ENCODE measurements around the gene SEM1. TPM values are rescaled to one million over a fixed set of nuclear protein-coding genes. Genes with fewer than 3 reads are reported as not detected.

The SEM1 gene
- total RNA-seq, 1 experiment from 2014 or later: 116 TPM

- no TSS peak for BruUV-seq (replicated peaks)
- H3K4me3 ChIP-seq (ENCODE audit: low read depth, low read length): no peak overlapping the region
- no peaks in the 10 kb centered on the region for H3K36me3 ChIP-seq (ENCODE audit: control insufficient read depth, insufficient read depth, low read length)
- DNase-seq: no peak
- ChIA-PET CTCF (no interaction called here), POLR2A (no interaction called here)
- no peaks in the 10 kb centered on the region for H3K27me3 ChIP-seq (replicated peaks; ENCODE audit: control insufficient read depth, insufficient read depth, low read length)
- H3K36me3 Mint-ChIP-seq (ENCODE audit: insufficient read depth, unreplicated experiment): no peaks in the 10 kb centered on the region
- no peak overlapping the region for H3K27ac Mint-ChIP-seq (ENCODE audit: unreplicated experiment)
- peaks cover 15% of the 10 kb centered on the region for H3K27me3 Mint-ChIP-seq (ENCODE audit: insufficient read depth, unreplicated experiment)
- no peaks in the 10 kb centered on the region for H3K4me1 ChIP-seq
- H3K4me3 Mint-ChIP-seq (ENCODE audit: unreplicated experiment): no peak overlapping the region
- intact Hi-C loops (cut with micrococcal nuclease; ENCODE audit: unreplicated experiment): no loop called here
- no peaks in the 10 kb centered on the region for H3K9me3 ChIP-seq
- TF ChIP-seq, protein P1, sequence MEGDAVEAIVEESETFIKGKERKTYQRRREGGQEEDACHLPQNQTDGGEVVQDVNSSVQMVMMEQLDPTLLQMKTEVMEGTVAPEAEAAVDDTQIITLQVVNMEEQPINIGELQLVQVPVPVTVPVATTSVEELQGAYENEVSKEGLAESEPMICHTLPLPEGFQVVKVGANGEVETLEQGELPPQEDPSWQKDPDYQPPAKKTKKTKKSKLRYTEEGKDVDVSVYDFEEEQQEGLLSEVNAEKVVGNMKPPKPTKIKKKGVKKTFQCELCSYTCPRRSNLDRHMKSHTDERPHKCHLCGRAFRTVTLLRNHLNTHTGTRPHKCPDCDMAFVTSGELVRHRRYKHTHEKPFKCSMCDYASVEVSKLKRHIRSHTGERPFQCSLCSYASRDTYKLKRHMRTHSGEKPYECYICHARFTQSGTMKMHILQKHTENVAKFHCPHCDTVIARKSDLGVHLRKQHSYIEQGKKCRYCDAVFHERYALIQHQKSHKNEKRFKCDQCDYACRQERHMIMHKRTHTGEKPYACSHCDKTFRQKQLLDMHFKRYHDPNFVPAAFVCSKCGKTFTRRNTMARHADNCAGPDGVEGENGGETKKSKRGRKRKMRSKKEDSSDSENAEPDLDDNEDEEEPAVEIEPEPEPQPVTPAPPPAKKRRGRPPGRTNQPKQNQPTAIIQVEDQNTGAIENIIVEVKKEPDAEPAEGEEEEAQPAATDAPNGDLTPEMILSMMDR (IDR thresholded peaks at IDR 0.05; ENCODE audit: insufficient read depth in 1 of 2, low read depth in 1 of 2, low read length in 1 of 2, severe bottlenecking in 1 of 2, unreplicated experiment in 1 of 2): no peak
- no peaks in the 10 kb centered on the region for H3K9me3 Mint-ChIP-seq (ENCODE audit: unreplicated experiment)
- H3K4me1 Mint-ChIP-seq (ENCODE audit: low read depth, unreplicated experiment): no peaks in the 10 kb centered on the region
These were observed 29.1 kb upstream of the SEM1 start for GRCh38 chr7:96738705-96739104.

GRCh38 chr7:96737545-96738050 lies 28.0 kb upstream of the SEM1 start:
- BruUV-seq (replicated peaks): no TSS peak
- ChIA-PET CTCF (no interaction called here), POLR2A (no interaction called here)
- no peaks in the 10 kb centered on the region for H3K27me3 ChIP-seq (replicated peaks; ENCODE audit: control insufficient read depth, insufficient read depth, low read length)
- H3K4me3 ChIP-seq (ENCODE audit: low read depth, low read length): no peak overlapping the region
- Mint-ChIP-seq H3K27ac (ENCODE audit: unreplicated experiment) (no peak overlapping the region), H3K9me3 (ENCODE audit: unreplicated experiment) (no peaks in the 10 kb centered on the region), H3K36me3 (ENCODE audit: insufficient read depth, unreplicated experiment) (no peaks in the 10 kb centered on the region), H3K4me3 (ENCODE audit: unreplicated experiment) (no peak overlapping the region), H3K27me3 (ENCODE audit: insufficient read depth, unreplicated experiment) (peaks cover 12% of the 10 kb centered on the region), H3K4me1 (ENCODE audit: low read depth, unreplicated experiment) (no peaks in the 10 kb centered on the region)
- intact Hi-C loops (cut with micrococcal nuclease; ENCODE audit: unreplicated experiment): no loop called here
- TF ChIP-seq, protein P1 (IDR thresholded peaks at IDR 0.05; ENCODE audit: insufficient read depth in 1 of 2, low read depth in 1 of 2, low read length in 1 of 2, severe bottlenecking in 1 of 2, unreplicated experiment in 1 of 2): no peak
- H3K4me1 ChIP-seq: no peaks in the 10 kb centered on the region
- no peaks in the 10 kb centered on the region for H3K36me3 ChIP-seq (ENCODE audit: control insufficient read depth, insufficient read depth, low read length)
- H3K9me3 ChIP-seq: no peaks in the 10 kb centered on the region
- no peak for DNase-seq

DNA sequence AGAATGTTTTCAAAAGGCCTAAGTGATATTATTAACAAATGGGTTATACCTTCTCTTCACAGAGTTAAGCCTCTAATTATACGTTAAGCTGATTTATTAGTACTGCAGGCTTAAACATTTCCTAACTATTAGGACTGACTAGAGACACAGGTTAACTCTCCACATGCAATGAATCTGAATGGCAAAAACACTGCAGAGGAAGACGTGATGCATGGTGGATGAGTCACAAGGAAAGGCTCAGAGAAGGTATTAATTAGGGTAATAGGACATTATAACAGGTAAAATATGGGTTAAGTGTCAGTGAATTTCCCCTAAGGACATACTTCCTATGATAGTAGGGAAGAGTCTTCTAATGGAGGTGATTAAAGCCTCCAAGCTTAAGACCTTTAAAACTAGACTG lies 24.7 kb upstream of the SEM1 start:
- Histone ChIP-seq H3K9me3 (no peaks in the 10 kb centered on the region), H3K4me3 (ENCODE audit: low read depth, low read length) (no peak overlapping the region), H3K27me3 (replicated peaks; ENCODE audit: control insufficient read depth, insufficient read depth, low read length) (no peaks in the 10 kb centered on the region), H3K4me1 (no peaks in the 10 kb centered on the region), H3K36me3 (ENCODE audit: control insufficient read depth, insufficient read depth, low read length) (no peaks in the 10 kb centered on the region)
- Mint-ChIP-seq H3K4me3 (ENCODE audit: unreplicated experiment) (no peak overlapping the region), H3K4me1 (ENCODE audit: low read depth, unreplicated experiment) (no peaks in the 10 kb centered on the region), H3K27me3 (ENCODE audit: insufficient read depth, unreplicated experiment) (no peaks in the 10 kb centered on the region), H3K27ac (ENCODE audit: unreplicated experiment) (no peak overlapping the region), H3K9me3 (ENCODE audit: unreplicated experiment) (no peaks in the 10 kb centered on the region), H3K36me3 (ENCODE audit: insufficient read depth, unreplicated experiment) (no peaks in the 10 kb centered on the region)
- no peak for DNase-seq
- TF ChIP-seq, protein P1 (IDR thresholded peaks at IDR 0.05; ENCODE audit: insufficient read depth in 1 of 2, low read depth in 1 of 2, low read length in 1 of 2, severe bottlenecking in 1 of 2, unreplicated experiment in 1 of 2): no peak
- intact Hi-C loops (cut with micrococcal nuclease; ENCODE audit: unreplicated experiment): no loop called here
- POLR2A ChIA-PET: interaction anchor here (0.7 kb wide), 1 partner anchor 123 kb away, joined by 6 read pairs; no protein-coding TSS in a partner anchor
- CTCF ChIA-PET: no interaction called here
- BruUV-seq (replicated peaks): no TSS peak
